NCI-H1105 (cell line): ENCODE results near the gene CACHD1.

ENCODE experiments used
- DNase-seq: peaks from one replicate; lab custom pipeline; 2025; lab: John Stamatoyannopoulos, UW

CACHD1 gene

GRCh38 chr1:64550510-64550909, 80.6 kb downstream of the CACHD1 start:
- peak; percentile 31 for DNase-seq

DNA sequence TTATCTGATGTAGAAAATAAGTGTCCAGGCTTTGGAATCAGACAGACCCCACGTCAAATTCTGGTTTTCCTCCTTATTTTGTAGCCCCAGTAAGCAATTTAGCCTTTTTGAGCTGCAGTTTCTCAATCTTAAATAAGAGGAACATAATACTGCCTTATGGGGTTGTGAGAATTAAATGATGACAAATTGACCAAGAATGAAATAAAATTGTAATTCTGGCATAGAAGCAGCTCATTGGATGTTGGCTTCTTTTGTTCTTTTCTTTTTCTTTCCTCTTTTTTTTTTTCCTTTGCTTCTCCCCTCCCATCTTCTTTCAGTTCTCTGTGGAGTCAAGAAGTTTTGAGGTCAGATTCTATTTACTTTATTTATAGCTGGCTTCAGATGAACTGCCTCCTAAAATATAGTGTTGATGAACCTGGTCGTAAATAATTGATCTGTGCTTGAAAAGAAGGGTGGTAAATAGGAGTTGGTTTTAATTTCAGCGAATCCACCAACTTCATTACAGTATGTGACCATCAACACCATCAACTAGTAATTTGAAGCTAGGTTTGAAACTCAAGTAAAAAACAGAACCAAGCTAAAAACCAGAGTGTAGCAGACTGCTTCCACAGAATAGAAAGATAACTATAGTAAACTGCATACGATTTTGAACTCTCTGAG, 81.1 kb downstream of the CACHD1 start:
- no peak for DNase-seq

- DNase-seq: no peak
Observed at GRCh38 chr1:64553285-64553684, 83.4 kb downstream of the CACHD1 start.

GRCh38 chr1:64555947-64556346, 86.0 kb downstream of the CACHD1 start:
- no peak for DNase-seq

DNA sequence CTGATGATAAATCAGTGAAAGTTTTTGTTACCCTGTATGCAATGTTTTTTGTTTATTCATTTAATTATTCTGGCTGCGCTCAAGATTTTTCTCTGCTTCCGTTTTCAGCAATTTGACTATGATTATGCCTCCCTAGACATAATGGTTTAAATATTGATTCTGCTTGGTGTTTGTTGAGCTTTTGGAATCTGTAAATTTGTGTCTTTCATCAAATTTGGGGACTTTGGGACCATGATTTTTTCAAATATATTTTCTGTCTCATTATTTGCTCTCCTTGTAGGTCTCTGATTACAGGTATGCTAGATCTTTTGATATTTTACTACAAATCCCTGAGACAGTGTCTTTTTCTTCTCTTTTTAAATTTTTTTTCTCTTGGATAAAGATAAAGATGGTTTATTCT, 92.1 kb downstream of the CACHD1 start:
- DNase-seq: no peak

DNA sequence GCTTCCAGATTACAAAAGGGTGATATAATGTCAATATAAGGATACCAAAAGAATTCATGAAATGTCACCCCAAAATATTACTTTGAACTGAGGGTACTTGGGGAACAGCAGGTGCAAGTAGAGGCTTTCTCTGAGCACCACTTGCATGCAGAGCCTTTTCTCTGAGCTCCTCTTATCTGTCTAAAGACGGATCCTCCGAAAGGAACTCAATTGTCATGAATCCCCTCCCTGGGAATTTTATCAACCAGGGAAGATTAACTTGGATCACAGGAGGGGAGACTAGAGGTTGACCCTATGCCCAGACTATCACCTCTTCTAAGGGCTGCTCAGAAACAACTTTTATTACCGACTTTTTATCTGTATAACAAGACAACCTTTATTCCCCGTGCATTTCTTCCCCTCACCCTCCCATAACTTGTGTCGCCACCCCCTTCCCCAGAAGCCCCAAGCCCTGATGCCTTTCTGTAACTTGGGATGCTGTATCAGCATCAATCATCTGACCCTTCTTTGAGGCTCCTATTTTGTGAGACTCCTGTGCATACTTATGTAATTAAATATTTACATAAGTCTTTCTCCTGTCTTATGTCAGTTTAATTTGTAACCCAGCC, 94.1 kb downstream of the CACHD1 start:
- no peak for DNase-seq

GRCh38 chr1:64564891-64565290, 95.0 kb downstream of the CACHD1 start:
- no peak for DNase-seq

GRCh38 chr1:64567426-64568170, 97.7 kb downstream of the CACHD1 start:
- no peak for DNase-seq

DNA sequence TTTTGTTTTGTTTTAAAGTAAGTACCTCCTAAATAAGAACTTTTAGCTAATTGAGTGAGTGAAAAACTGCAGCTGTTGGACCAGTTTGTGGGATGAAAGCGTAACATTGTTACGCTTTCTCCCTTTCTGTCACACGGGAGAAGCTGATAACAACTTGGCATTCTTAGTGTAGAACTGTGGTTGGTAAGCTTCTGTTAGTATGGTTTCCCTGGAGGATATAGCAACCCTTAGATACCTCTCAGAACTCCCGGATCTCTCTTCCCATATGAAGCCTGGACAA, 98.2 kb downstream of the CACHD1 start:
- DNase-seq: no peak

DNA sequence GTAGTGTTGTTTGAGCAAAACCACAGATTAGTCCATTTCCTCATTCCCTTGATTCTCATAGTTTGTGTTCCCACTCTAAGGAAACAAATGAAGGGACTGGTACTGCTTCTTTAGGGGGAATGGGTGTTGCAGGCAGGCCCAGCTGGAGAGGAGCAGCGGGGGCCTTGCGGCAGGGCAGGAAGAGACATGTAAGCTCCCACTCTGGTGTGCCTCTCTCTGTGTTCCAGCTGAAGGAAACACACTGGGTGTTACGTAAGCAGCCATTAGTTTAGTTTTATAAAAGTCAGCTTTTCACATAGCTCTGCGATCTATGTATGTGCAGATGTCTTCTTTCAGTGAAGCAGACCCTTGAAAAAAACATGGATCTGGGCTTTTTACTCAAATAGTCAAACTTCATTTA, 99.5 kb downstream of the CACHD1 start:
- no peak for DNase-seq

DNA sequence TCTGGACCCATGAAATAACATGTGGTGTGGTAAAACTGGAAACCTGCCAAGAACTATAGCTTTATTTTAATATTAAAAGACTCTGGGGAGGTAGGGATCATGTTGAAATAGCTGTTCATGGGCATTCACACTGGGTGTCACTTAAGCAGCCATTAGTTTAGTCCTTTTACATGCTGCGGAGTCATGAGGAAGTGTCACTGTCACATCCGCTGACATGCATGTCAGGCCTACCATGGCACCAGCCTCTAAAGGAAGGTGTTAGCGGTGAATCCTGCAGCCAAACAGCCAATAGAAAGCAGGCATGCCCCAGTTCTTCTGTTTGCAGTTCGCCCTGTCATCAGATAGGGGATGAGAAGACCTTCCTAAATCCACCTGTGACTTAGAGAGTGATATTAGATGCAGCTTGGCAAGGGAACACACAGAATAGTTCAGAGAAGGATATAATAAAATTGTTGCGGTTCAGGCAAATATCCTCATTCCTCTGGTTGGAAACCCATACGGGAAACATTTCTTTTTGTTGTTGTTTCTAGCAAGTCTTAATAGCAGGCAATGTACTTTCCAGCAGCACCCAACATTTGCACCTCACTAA, 100.4 kb downstream of the CACHD1 start:
- DNase-seq: no peak

- peak; percentile 58 for DNase-seq
Observed at GRCh38 chr1:64572222-64572900, 102.4 kb downstream of the CACHD1 start.

GRCh38 chr1:64574301-64574700, 104.4 kb downstream of the CACHD1 start:
- DNase-seq: no peak

GRCh38 chr1:64575881-64576676, 106.2 kb downstream of the CACHD1 start:
- no peak for DNase-seq

- DNase-seq: no peak
Observed at GRCh38 chr1:64578270-64578973, 108.5 kb downstream of the CACHD1 start.

DNA sequence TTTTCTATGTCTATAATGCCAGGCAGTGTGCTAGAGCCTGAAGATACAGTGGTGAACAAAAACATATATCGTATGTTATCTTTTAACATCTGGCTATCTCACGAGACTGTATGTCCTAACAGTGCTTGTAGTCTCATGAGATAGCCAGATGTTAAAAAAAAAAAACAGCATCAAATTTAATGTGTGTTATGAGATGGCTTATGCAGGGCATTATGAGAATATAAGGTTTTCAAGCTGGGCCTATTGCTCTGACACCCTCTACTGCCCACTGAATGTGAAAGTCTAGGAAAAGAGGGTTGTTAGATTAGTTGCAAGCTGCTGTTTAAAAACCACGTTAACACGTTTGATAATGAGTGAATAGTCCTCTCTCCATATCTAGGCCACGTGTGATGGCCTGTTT, 109.8 kb downstream of the CACHD1 start:
- DNase-seq: no peak

- no peak for DNase-seq
Observed at GRCh38 chr1:64581135-64581842, 111.4 kb downstream of the CACHD1 start.

DNA sequence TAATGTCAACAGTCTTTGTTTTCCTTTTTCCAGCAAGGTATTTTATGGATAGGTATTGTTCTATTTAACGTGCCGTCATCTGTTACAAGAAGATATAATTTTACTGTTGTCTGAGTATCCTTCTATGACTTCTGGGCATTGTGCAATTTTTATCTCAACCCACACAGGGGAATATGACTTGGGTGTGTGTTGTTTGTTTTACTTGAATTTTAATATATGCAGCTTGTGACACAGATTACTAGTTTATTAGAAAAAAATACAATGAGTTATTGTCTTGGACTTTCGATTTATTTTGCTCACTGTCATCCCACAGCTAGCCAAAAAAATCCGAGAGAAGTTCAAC, 111.9 kb downstream of the CACHD1 start:
- DNase-seq: no peak

DNA sequence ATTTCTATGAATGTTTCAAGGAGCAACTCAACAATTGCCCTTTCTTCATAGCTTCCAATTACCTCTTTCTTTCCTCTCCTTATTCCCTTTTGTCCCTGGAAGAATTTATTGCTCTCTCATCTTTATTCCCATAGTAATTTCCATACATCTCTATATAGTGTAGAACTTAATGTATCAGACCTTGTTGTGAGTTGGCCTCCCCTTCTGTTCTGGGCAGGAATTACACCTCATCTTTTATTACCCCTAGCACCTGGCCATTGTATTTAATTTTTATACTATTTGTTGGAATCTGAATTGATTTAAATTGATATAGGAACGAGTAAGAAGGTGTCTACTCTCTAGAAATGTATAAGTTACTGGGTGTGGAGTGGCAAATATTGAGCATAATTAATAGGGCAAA, 114.5 kb downstream of the CACHD1 start:
- no peak for DNase-seq

DNA sequence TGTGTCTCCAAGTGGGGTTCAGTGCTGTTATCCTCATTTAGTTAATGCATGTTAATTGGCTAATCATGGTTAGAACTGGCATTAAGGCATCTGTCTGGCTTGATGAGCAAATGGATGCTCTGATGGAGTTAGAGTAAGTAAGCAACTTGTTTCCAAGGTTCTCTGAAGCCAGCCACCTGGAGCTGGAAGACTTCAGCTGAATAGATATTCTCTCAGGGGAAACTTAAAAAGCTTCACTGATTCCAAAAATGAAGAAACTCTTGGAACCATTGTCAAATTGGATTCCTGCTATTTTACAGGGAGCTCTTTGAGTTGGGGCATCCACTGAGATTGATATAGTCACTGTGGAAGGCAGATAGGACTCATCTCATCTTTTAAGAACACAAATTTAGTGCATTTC, 118.9 kb downstream of the CACHD1 start:
- no peak for DNase-seq

DNA sequence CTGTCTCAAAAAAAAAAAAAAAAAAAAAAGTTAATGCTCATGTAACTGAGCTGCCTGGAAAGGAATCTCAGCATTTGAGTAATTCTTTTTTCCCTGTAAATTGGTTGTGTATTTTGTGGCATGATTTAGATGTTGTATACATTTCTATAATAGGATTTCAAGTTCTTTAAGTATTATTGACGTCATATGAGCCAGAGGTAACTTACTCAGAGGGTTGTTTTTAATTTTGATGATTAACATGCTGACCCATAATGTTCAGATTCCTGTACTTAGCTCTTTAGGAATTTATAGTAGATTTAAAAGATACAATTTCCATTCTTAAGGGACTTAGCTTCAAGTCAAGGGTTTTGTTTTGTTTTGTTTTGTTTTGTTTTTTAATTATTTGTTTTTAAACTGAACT, 120.4 kb downstream of the CACHD1 start:
- no peak for DNase-seq
